ENCODE measurements around the gene ZNF274. TPM values are rescaled to one million over a fixed set of nuclear protein-coding genes. Genes with fewer than 3 reads are reported as not detected.

Gene ZNF274
- polyA plus RNA-seq (2012; rRNA removed) = 3.1 and 4.0 TPM in 2 replicates
- polyA plus RNA-seq (2012; cell fraction: cytosol; rRNA removed) = 2.3 and 2.7 TPM in 2 replicates
- polyA plus RNA-seq (2012; cell fraction: nucleus; rRNA removed) = 7.9 and 8.0 TPM in 2 replicates

DNA sequence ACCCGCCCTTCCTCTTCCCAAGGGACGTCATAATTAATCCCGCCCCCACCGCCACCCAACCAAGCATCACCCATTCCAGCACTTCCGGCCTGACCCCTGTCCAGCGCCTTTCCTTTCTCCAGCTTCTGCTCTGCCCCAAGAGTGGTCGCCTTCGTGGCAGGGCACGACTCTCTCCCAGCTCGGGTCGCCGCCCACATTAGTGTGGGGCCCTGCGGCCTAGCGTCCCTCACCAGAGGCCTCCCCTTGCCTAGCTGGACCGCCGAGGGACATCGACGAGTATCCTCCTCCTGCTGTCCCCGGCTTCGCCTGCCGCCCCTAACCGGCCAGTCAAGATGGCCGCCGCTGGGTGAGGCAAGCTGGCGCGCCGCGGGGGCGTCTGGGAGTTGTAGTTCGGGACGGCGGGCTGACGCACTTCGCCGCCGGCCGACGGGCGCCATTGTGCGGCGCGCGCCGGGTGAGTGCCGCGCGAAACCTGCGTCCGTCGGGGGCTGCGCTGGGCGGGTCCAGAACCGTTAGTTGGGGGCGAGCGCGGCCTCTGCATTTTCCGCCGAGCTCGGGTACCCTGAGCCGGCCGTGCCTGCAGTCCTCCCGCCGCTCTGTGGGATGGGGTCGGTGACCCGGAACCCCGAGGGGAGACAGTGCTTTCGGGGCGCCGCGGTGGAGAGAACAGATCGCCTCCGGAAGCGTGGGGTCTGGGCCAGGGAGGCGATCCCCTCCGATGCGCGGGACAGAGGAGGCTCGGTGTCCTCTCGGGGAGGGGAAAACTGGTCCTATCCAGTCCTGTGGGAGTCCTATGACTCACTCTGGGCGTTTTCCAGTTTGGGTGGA is at the start of gene ZNF274:
Gene ZNF274, plus strand, starts transcription at position 73 of the 828 bp plus-strand sequence. CDS start 905 bp downstream, outside the sequence.
- H3K4me2 ChIP-seq = peak within 1 kb of the TSS; percentile 74
- H3K36me3 ChIP-seq (replicated peaks in 1 of 2; ENCODE audit: control insufficient read depth in 1 of 2, insufficient read depth in 2 of 2, low read length in 1 of 2) = peaks cover 0 to 28% of the 10 kb centered on the region in 2 experiments
- peak within 1 kb of the TSS; percentile 82 to 85 for H3K27ac ChIP-seq (ENCODE audit: low read depth in 2 of 2, low read length in 1 of 2)
- peak within 1 kb of the TSS; percentile 54 to 65 for H3K4me3 ChIP-seq (ENCODE audit: low read depth in 2 of 2, low read length in 1 of 2)
- no peaks in the 10 kb centered on the region for H4K20me1 ChIP-seq (ENCODE audit: insufficient read depth)
- no peaks in the 10 kb centered on the region for H3K27me3 ChIP-seq (ENCODE audit: insufficient read depth)
- peak within 1 kb of the TSS; percentile 71 for H3K9ac ChIP-seq
- POLR2A ChIA-PET = interaction anchor here (1.0 to 1.6 kb wide), 4 partner anchors 46 to 181 kb away, joined by 3 to 5 read pairs (median 4); partner anchors contain the start of genes ZNF135, ZNF497, ZNF544 and ZNF606
- peaks cover 10% of the 10 kb centered on the region; the same call in 1 of the 2 replicates for H3K9me3 ChIP-seq
- H2AFZ ChIP-seq (ENCODE audit: low read depth) = peak within 1 kb of the TSS; percentile 92; the same call in 1 of the 2 replicates
- no peaks in the 10 kb centered on the region; a peak in 1 of 4 replicates for H3K4me1 ChIP-seq (ENCODE audit: control insufficient read depth in 1 of 2, insufficient read depth in 2 of 2, low read depth in 1 of 2, low read length in 1 of 2)
- H3F3A ChIP-seq (replicated peaks; ENCODE audit: insufficient read depth) = peaks cover 3% of the 10 kb centered on the region
- CTCF ChIA-PET = no interaction called here
- H3K79me2 ChIP-seq (ENCODE audit: insufficient read depth) = no peaks in the 10 kb centered on the region
- H3K9me2 ChIP-seq = no peaks in the 10 kb centered on the region
- peak; percentile 91 for DNase-seq
- WGBS (ENCODE audit: low lambda C conversion rate) = 3% methylated on average over 16 of the region's 80 CpGs
- TF ChIP-seq FOSL2 (IDR thresholded peaks at IDR 0.05; ENCODE audit: borderline replicate concordance, low read depth) (no peak), ELF1 (IDR thresholded peaks at IDR 0.05) (0 out of 2 replicates have a peak, but pooled peaks have one; percentile 19), YY1 (IDR thresholded peaks at IDR 0.05; ENCODE audit: low read depth) (peak; percentile 94), RCOR1 (IDR thresholded peaks at IDR 0.05; ENCODE audit: low read length) (no peak), RAD21 (IDR thresholded peaks at IDR 0.05; ENCODE audit: low read length) (no peak), USF2 (IDR thresholded peaks at IDR 0.05; ENCODE audit: borderline replicate concordance, low read depth, low read length) (no peak), EP300 (IDR thresholded peaks at IDR 0.05; ENCODE audit: borderline replicate concordance in 1 of 2, low read depth in 1 of 2, low read length in 1 of 2) (no peak), POLR2AphosphoS5 (IDR thresholded peaks at IDR 0.05; ENCODE audit: low read depth, low read length) (no peak), CTCF (IDR thresholded peaks at IDR 0.05) (no peak), FOXJ3 (CRISPR knock-in tag; IDR thresholded peaks at IDR 0.05) (no peak), MXI1 (IDR thresholded peaks at IDR 0.05; ENCODE audit: low read depth, low read length) (no peak), RXRA (IDR thresholded peaks at IDR 0.05; ENCODE audit: borderline replicate concordance, low read depth) (no peak), GATA2 (CRISPR knock-in tag; IDR thresholded peaks at IDR 0.05) (no peak), NFIC (IDR thresholded peaks at IDR 0.05; ENCODE audit: borderline replicate concordance) (no peak), REST (IDR thresholded peaks at IDR 0.05; ENCODE audit: low read depth, low read length) (no peak), PBX3 (IDR thresholded peaks at IDR 0.05) (no peak), TAF1 (IDR thresholded peaks at IDR 0.05; ENCODE audit: borderline replicate concordance, low read depth, low read length) (0 out of 2 replicates have a peak, but pooled peaks have one; percentile 48), RFX5 (IDR thresholded peaks at IDR 0.05; ENCODE audit: low read length) (no peak), GABPA (IDR thresholded peaks at IDR 0.05; ENCODE audit: low read depth) (peak; percentile 61), EZH2phosphoT487 (IDR thresholded peaks at IDR 0.05; ENCODE audit: borderline replicate concordance, low read depth) (no peak), MEF2A (IDR thresholded peaks at IDR 0.05; ENCODE audit: borderline replicate concordance, low read depth) (no peak), SMC3 (IDR thresholded peaks at IDR 0.05; ENCODE audit: low read depth, low read length) (no peak), FOXM1 (IDR thresholded peaks at IDR 0.05; ENCODE audit: low read depth) (no peak), TCF12 (IDR thresholded peaks at IDR 0.05) (no peak)
- TF ChIP-seq, protein P1, sequence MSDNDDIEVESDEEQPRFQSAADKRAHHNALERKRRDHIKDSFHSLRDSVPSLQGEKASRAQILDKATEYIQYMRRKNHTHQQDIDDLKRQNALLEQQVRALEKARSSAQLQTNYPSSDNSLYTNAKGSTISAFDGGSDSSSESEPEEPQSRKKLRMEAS (IDR thresholded peaks at IDR 0.05; ENCODE audit: low read depth) = peak; percentile 83
